Breast epithelium (tissue), 3 donors: Measurements from ENCODE around the gene ALDH16A1.

Experiments used
- CTCF ChIP-seq, 3 donors: fragments of 450-650 bp; IDR thresholded peaks; one replicate each; pipeline ENCODE4 v1.5.1; 2016 to 2017; ENCODE audit warnings: antibody characterized with exemption in 3 of 3, mild to moderate bottlenecking in 3 of 3, moderate library complexity in 3 of 3
- POLR2A ChIP-seq: fragments of 450-650 bp; IDR thresholded peaks from one replicate; pipeline ENCODE4 v1.6.1; 2016; ENCODE audit warnings: antibody characterized with exemption, mild to moderate bottlenecking, moderate library complexity
- POLR2AphosphoS5 ChIP-seq, 3 donors: sonication (generic); formaldehyde crosslinking; IDR thresholded peaks; one replicate each; pipeline ENCODE4 v1.6.1; 2017; ENCODE audit warnings: antibody characterized with exemption in 3 of 3

DNA sequence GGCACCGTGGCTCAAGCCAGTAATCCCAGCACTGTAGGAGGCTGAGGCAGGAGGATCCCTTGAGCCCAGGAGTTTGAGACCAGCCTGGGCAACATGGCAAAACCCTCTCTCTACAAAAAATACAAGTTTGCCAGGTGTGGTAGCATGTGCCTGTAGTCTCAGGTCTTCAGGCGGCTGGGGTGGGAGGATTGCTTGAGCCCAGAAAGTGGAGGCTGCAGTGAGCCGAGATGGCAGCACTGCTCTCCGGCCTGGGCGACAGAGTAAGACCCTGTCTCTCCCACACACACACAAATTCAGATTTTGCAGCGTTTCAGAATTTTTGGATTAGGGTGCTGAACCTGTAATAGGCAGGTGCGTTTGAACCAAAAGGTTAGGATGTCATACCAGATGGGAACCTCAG, 45.5 kb downstream of the ALDH16A1 start:
- TF ChIP-seq POLR2A, result no peak
- TF ChIP-seq CTCF (IDR thresholded peaks at IDR 0.05), result no peak
- TF ChIP-seq POLR2AphosphoS5 (IDR thresholded peaks at IDR 0.05), result no peak
